ENCODE results near the gene ZNG1F.
"Not testable (repeated sequence)": the region's sequence is repeated elsewhere in the genome, so short reads cannot be mapped to it uniquely, and the experiment has no call there.

DNA sequence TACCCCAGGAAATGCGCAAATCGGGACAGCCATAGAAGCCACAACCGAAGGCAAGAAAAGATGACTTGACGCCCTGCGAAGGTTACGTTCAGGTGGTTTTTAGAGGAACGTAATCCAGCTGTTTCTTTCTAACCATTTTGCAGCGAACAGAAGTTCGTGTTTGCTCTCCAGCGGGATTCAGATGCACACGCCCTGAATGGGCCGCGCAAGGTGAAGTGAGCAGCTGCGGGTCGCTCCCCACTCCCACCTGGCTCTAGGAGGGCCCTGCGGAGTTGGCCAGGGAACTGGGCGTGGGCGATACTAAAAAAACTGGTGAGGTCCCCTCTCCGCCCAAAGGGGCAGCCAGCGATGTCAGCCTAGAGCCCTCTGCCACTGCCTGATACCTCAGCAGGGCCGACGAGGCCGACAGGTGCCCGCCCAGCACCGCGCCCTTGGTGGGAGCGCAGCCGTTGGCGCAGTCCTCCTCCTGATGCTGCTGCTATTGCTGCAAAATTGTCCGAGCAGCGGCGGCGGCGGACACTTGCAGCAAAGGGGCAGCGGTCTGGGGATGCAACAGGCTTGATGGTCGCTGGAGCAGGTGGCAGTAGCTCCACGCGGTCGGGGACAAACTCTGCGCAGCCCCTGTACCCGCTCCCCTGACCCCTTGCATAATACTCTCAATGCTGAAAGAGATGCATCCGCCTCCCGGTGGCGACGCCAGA, 62.2 kb downstream of the ZNG1F start:
- TF ChIP-seq, protein P1, sequence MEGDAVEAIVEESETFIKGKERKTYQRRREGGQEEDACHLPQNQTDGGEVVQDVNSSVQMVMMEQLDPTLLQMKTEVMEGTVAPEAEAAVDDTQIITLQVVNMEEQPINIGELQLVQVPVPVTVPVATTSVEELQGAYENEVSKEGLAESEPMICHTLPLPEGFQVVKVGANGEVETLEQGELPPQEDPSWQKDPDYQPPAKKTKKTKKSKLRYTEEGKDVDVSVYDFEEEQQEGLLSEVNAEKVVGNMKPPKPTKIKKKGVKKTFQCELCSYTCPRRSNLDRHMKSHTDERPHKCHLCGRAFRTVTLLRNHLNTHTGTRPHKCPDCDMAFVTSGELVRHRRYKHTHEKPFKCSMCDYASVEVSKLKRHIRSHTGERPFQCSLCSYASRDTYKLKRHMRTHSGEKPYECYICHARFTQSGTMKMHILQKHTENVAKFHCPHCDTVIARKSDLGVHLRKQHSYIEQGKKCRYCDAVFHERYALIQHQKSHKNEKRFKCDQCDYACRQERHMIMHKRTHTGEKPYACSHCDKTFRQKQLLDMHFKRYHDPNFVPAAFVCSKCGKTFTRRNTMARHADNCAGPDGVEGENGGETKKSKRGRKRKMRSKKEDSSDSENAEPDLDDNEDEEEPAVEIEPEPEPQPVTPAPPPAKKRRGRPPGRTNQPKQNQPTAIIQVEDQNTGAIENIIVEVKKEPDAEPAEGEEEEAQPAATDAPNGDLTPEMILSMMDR (conservative IDR thresholded peaks at IDR 0.05; ENCODE audit: low read depth in 2 of 2): not testable (repeated sequence)
- TF ChIP-seq EZH2 (IDR thresholded peaks at IDR 0.05; ENCODE audit: low read depth, unreplicated experiment) (peak; percentile 94), EZH2phosphoT487 (IDR thresholded peaks at IDR 0.05; ENCODE audit: unreplicated experiment) (peak; percentile 80)
- TF ChIP-seq POLR2AphosphoS5 (IDR thresholded peaks at IDR 0.05; ENCODE audit: low read depth): not testable (repeated sequence)

All from GM23338 (cell line).